GM18867 (cell line): ENCODE data around the gene RDH16.

Experiments used
- ATAC-seq: cut with Tn5 transposase; IDR thresholded peaks from one replicate; pipeline ENCODE4 v1.9.1; 2021; ENCODE audit warnings: mild to moderate bottlenecking, moderate library complexity; ENCODE audit not compliant: unreplicated experiment

The RDH16 gene, protein sequence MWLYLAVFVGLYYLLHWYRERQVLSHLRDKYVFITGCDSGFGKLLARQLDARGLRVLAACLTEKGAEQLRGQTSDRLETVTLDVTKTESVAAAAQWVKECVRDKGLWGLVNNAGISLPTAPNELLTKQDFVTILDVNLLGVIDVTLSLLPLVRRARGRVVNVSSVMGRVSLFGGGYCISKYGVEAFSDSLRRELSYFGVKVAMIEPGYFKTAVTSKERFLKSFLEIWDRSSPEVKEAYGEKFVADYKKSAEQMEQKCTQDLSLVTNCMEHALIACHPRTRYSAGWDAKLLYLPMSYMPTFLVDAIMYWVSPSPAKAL

DNA sequence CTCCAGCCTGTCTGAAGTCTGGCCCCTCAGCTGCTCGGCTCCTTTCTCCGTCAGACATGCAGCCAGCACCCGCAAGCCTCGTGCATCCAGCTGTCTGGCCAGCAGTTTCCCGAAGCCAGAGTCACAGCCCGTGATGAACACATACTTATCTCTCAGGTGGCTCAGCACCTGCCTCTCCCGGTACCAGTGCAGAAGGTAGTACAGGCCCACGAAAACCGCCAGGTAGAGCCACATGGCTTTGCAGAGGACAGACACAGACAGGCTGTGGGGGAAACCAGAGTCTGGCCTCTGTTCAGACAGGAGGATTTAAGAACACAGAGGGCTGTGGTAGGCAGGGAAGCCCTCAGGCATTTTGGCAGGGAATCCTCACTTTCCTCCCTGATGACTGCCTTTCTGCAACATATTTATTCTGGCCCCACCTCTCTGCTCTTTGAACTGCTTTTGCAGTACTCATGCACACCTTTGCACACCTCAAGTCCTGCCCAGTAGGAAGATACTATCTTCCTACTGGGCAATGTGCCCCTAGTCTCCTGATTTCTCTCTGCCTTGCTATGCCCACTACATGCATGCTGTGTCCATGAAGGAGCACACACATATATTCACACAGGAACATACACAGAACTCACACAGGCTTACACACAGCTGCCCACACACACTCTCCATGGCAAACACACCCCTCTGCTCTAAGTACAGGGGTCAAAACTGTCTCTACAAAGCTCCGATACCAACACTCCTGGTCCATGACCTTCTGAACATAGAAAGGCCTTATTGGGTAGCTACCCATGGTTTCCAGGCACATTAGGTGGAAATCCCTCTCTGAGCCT lies at the start of gene RDH16:
RDH16 (minus strand) TSS at position 380 of the 824 bp plus-strand sequence; CDS start at position 234, 146 bp downstream.
- ATAC-seq, result no peak

DNA sequence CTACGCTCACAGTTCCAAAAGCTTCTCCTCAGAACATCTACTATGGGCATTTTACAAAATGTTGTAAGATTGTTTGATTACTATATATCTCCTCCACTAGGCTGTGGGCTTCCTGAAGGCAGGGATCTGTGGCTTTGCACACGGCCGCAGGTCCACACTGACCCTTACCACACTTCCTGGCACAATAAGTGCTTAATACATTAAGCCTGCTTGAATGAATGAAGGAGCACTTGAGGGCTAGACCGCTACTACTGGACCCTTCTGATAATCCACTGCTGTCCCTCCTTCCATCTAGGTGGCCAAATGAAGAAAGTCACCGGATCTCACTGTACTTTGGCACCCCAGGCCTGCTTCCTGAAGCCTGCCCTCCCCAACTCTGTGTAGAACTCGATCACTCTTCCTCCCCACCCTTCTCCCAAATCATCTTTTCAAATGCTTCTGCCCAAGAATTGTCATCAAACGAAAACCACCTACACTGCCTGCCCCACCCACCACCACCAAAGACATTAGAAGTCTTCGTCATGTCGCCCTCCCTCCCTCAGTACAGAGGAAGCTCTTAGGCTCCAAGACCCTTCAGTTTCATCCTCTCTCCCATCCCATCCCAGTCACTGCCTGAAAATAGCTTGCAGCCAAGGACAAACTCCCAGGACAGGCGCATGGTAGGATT lies 49.5 kb upstream of the RDH16 start:
- ATAC-seq, result no peak

DNA sequence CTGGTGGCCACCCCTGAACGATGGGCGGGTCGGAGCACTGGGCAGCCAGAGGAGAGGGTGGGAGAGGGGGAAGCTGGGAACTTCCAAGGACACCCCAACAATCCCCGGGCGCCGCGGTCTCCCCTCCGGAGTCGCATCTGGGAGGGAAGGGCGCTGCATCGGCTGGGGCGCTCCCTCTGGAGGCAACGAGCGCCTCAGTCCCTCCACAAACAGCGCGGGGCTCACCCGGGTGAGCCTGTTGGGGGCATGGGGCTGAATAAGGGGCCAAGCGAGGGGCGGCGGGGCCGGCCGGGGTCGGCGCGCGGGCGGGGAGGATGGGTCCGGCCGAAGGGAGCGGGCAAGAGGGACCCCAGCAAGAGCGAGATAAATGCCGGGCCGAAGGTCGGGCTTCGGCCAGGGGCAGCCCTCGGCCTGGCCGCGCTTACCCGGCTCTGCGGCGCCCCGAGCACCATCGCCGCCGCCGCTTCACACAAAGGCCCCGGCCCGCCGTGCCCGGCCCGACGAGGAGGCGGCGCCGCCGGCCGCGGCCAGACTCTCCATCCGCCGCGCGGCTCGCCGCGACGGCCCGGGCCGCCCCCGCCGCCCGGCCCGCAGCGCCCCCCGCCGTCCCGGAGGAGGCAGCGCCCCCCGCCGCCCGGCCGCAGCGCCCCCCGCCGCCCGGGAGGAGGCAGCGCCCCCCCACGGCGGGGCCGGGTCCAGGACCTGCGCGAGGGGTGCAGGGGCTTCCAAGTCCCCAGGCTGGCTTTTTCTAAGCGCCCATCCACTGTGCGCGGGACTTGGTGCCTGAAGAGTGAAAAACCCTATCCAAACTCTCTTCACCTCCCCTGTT lies 48.8 kb upstream of the RDH16 start, which contains the start of gene ZBTB39:
ZBTB39 (minus strand) TSS at position 567 of the 829 bp plus-strand sequence. CDS start 1,629 bp downstream, outside the sequence.
- ATAC-seq, result peak; percentile 73

DNA sequence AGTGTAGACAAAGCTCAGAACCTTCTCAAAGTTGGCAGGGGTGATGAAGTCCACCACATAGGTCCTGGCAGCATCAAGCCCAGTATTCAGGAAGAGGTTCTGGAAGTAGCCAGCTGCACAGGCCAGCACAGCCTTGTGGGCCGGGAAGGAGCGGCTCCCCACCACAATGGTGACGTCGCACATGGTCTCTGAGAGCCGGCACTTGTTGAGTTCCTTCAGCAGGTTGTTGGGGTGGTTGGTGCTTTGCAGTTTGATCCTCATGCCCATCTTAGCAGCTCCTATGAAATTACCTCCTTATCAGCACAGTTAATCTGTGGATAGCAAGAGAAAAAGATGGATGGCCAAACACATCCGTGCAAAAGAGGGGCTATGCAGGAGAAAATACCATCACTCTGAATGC lies 47.2 kb upstream of the RDH16 start:
- ATAC-seq, result no peak

DNA sequence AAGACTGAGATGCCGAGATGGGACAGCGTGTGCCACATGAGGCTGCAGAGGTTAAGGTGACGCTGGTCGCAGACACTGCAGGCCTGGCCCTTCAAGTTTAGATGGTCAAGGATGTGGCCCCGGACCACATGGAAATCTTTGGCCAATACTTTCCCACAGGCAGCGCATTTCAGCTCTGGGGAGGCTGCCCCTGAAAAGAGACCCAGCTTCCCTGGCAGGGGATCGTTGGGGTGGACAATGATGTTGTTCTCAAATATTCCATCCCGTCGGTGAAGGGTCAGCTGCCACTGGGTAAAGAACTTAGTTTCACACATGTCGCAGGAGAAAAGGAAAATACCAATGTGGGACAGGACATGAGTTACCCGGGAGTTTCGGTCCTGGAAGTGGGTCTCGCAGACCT lies 46.0 kb upstream of the RDH16 start:
- ATAC-seq, result no peak

DNA sequence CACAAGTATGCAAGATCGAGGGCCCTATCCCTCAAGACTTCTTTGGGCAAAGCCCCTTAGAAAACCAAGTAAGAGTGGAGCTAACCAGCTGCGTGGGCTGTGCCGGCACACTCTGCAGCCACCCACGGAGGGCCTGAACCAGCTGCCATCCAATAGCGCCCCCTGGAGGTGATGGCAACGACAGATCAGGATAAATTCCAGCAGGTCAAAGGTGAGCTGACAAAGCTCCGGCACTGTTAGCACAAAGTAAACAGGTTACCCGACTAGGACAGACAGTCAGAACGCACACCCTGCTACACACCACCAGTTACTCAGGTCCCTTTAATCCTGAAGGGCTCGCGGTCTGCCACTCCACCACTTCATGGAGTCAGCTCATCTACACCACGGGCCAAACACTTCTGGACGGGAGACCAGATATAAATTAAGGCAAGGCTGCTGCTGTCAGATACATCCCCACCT lies 44.1 kb upstream of the RDH16 start:
- no peak for ATAC-seq

DNA sequence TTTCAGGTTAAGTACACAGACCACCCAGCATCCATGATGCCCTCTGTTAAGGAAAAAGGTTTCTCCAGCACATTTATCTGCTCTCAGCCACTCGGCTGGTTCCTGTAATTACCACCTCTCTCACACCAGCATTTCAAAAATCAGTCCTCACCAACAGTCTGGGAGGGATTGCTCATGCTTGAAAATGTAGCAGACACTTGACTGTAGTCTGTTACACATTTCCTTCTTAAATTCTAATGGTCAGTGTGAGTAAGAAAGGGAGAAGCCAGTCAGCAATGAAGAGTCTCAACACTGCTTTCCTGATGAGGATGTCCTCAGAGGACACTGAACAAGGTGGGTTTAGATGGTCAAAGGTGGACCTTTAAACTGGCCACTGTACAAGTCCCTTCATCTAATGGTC lies 43.0 kb upstream of the RDH16 start:
- ATAC-seq, result no peak

DNA sequence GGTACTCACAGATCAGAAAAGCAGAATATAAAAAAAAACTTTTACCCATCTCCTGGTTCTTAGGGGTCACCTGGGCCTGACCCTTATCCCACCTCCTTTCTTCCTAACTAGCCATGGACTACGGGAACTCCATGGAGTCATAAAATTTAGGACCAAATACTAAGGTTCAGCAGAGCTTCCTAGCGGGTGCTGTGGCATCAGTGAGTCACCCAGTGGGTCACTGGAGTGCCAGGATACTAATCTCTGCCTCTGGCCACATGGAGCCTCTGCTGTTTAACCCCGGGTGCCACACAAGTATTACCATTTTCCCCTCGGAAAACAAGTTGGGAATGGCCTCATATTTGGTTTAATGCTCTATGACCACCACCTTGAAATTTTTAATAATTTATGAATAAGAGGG lies 42.0 kb upstream of the RDH16 start:
- no peak for ATAC-seq

DNA sequence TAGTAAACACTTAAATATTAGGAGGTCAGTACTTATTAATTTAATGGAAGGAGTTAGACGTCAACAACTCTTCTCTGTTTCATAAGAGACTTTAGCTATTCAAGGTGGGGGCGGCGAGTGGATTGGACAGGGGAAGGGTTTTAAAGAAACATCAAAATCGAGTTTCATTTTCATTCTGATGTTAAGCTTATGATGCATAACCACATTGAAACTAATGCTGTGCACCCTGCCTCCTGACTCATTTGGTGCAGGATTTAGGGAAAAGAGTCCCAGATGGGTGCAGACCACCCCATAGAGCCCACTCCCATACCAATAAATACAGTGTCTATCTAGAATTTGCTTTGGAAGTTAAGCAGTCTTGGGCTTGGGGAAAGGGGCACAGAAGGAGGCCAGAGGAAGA lies 41.6 kb upstream of the RDH16 start:
- ATAC-seq, result peak; percentile 82

DNA sequence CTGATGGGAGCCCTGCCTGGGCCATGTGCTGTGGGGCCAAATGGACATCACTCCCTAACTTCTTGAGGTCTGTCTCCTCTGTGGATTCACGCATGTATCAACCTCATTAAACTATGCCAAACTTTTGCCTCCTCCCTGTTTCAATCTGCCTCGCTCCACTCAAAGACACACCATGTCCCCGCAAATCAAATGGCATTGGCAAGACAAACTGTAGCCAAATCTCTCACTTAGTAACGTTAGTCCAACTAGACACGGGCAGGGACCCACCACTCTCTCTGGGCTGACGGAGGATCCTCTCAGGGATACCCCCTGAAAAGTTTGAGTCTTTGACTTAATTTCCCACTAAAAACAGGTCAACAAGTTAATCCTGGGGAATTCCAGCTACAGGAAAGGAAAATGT lies 40.9 kb upstream of the RDH16 start:
- no peak for ATAC-seq

DNA sequence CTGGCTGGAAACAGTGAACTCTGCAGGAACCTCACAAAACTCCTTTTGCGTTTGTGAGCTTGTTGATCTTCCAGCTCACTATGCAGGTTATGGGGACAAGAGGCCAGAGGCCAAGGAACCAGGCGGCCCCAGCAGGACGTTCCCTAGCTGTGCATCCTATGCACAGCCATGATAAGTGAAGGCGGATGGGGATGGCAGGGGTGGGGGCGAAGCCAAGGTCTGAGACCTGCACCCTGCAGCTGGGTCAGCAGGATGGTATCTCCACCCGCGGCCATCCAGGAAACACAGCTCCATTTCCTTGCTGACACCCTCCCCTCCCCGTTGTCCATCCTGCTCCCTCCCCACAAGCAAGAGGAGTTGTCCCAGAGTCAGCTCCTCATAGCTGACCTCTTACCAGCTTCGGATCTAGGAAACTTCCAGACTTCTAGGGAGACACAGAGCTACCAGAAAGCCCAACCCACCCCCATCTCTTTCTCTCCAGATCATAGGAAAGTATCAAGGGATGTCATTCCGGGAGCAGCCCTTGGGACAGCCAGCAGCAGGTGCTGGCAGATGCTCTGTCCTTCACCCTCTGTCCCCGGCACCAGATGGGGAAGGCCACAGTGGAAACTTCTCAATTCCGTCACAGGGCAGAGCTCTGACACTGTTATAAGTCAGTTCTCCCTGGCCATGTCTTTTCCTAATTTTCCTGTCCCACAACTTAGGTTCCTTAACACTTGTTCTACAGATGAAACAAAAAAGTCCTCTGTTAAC lies 39.6 kb upstream of the RDH16 start:
- no peak for ATAC-seq

DNA sequence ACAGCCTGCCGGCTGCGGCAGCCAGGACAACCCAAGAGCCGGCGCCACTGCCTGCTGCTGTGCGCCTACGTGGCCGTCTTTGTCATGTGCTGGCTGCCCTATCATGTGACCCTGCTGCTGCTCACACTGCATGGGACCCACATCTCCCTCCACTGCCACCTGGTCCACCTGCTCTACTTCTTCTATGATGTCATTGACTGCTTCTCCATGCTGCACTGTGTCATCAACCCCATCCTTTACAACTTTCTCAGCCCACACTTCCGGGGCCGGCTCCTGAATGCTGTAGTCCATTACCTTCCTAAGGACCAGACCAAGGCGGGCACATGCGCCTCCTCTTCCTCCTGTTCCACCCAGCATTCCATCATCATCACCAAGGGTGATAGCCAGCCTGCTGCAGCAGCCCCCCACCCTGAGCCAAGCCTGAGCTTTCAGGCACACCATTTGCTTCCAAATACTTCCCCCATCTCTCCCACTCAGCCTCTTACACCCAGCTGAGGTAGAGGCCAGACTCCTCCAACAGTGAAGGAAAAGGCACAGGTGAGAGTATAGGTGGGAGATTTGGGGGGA lies 38.6 kb upstream of the RDH16 start:
- ATAC-seq, result no peak

DNA sequence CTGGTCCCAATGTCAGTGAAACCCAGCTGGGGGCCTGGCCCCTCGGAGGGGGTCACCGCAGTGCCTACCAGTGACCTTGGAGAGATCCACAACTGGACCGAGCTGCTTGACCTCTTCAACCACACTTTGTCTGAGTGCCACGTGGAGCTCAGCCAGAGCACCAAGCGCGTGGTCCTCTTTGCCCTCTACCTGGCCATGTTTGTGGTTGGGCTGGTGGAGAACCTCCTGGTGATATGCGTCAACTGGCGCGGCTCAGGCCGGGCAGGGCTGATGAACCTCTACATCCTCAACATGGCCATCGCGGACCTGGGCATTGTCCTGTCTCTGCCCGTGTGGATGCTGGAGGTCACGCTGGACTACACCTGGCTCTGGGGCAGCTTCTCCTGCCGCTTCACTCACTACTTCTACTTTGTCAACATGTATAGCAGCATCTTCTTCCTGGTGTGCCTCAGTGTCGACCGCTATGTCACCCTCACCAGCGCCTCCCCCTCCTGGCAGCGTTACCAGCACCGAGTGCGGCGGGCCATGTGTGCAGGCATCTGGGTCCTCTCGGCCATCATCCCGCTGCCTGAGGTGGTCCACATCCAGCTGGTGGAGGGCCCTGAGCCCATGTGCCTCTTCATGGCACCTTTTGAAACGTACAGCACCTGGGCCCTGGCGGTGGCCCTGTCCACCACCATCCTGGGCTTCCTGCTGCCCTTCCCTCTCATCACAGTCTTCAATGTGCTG lies 38.0 kb upstream of the RDH16 start:
- ATAC-seq, result no peak

DNA sequence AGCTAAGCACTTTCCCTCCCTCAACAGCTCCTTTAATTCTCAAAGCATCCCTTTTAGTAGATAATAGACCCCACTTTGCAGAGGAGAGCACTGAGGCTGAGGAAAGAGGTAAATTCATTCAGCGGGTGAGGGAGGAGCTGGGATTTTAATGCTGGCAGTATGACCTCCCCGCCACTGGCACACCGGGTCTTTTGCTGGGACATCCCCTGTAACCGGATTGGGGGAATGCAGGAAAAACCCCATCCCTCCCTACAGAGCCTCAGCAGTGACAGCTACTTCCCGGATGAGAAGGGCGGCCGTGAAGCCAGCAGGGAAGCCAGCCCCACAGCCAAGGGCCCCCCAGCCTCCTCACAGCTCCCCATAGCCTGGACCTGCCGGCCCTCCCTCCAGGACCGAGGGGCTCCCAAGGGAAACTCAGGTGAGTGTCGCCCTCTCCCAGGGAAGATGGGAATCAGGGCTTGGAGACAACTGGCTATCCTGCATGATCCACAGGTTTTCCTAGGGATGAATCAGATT lies 36.9 kb upstream of the RDH16 start:
- no peak for ATAC-seq

DNA sequence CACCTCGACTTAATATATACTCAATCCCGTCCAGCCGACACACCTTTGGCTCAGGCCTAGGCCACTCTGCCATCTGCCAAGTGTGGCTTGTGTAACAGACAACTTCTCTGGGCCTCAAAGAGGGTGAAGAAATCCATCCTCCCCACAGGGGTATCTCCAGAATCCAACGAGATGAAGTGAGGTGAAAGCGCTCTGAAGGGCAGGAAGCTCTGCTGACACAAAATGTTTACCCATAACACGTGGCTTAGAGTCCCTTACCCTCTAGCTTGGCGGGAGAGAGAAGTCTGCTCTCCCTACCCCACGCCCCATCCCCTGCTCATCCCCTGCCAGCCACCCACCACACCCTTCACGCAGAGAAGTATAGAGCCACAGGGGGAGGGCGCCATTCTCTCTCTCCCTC lies 35.9 kb upstream of the RDH16 start:
- ATAC-seq, result no peak

DNA sequence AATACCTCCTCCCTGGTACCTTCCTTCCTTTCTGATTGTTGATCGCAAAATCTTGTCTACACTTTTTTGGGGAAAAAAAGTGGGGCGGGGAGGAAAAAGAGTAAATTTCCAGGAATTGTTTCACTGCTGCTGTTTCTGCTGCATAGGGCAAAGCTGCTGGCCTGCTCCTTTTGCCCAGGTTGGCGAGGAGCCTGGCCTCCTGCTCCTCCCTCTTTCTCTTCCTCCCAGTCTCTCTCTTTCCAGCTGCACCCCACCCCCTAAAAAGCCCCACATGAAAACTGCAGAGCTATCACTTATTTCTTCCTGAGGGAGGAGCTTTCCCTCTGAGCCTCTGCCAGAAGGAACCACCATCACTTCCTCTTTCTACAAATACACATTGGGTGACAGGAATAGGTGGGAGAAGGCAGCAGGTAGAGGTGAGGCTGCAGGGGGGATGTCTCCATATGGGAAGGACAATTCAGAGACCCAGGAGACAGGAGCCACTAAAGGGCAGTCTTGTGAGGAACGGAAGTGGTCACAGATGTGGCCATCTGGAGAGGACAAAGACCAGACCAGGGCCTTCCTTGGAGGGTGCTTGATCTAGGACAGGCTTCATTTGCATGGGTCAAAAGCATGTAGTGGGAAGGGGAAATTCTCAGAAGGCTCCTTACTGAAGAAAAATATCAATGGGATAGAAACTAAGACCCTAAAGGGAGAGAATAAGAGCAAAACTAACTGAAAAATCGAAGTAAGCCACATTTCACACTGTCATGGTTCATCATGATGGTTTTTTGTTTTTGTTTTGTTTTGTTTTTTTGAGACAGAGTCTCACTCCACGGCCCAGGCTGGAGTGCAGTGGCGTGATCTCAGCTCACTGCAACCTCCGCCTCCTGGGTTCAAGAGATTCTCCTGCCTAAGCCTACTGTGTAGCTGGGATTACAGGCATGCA lies 34.2 kb upstream of the RDH16 start:
- ATAC-seq, result no peak

DNA sequence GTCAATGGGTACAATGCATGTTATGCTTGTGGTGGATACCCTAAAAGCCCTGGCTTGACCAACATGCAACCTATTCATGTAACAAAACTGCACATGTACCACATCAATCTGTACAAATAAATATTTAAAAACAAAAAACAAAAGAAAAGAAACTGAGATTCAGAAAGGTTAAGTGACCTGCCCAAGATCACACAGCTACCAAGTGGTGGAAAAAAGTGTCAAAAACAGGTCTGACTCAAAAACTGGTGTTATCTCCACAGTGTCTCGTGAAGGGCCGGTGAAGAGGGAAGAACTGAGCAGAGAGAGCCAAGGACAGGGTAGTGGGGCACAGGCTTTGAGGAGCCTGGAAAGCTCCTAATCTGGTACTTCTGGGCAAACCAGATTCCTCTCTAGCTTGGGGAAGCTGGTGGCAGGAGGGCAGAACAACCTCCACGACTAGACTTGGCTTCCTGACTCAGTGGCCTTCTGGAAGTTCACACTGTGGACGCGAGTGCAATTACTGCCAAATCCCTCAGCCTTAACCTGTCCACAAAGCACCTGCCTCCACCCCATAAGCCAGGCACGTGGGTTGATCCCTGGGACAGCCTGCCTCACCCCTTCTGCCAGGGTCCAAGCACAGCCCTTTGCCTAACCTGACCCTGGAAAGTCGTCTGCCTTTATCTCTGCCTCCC lies 33.4 kb upstream of the RDH16 start:
- no peak for ATAC-seq
